Kidney glomerular epithelial cell (primary cell): ENCODE measurements around the gene REEP6.
A peak's percentile ranks its signal among the peaks of the same experiment; 100 is the strongest.
"Not testable (repeated sequence)": the region's sequence is repeated elsewhere in the genome, so short reads cannot be mapped to it uniquely, and the experiment has no call there.

Source experiments
- DNase-seq: peaks from one replicate; lab custom pipeline; 2025; lab: John Stamatoyannopoulos, UW

The REEP6 gene

DNA sequence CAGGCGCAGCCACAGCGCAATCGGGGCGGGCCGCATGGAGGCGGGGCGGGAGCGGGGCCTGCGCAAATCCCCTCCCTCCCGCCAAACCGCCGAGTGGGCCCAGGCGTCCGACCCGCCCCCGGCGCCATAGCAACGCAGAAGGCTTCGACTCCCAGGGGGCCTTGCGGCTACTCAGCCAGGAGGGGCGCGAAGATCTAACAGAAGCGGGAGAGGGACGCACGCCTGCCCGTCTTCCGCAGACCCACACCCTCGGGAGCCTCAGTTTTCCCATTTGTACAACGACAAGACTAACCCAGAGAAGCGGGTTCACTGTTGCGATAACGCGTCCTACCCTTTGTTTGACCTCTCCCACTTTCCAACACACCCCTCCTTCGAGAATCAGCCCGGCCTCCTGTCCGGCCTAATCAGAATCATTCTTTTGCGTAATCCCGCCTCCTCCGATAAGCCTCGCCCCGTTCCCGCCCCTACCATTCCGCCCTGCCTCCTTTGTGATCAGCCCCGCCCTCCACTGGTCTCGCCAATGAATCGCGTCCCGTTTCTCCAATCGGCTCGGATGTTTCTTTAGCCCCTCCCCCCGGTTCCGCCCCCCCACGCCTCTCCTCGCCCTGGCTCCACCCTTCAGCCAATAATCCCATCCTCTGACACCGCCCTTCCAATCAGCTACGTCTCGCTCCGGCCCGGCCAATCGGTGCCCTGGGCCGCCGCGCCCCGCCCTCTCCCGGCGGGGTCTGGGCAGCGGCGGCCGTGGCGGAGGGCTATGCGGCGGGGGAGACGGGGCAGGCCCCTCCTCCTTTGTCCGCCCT, 469 bp upstream of the REEP6 start, which contains the start of gene PCSK4:
PCSK4 (minus strand) TSS at position 40 of the 803 bp plus-strand sequence; CDS start at position 36, 4 bp downstream.
- peak; percentile 98 for DNase-seq

- DNase-seq: no peak
These were observed 829 bp downstream of the REEP6 start for GRCh38 chr19:1491849-1492170.

GRCh38 chr19:1492474-1493006, 1.6 kb downstream of the REEP6 start:
- DNase-seq: no peak

DNA sequence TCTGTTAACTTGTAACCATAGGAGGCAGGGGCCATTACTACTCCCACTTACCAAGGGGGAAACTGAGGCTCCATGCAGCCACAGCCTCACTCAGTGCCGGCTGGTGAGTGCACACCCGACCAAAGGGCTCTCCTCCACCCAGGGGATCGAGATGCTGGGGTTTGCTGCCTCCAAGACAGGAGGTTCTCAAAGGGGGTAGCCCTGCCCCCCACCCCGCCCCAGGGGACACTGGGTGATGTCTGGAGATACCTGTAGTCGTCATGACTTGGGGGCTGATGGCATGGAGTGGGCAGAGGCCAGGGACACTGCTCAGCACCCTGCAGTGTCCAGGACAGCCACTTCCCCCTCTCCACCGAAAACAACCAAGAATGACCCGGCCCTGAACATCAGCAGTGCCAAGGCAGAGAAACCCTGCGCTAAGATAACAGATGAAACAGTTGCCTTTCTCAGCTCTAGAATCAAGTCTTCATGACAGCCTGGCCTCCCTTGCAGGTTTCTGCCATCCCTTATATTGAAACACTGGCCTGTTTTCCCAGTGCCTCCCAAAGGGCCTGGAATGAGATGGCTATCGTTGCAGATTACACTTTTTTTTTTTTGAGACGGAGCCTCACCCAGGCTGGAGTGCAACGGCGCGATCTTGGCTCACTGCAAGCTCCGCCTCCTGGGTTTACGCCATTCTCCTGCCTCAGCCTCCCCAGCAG, 3.3 kb downstream of the REEP6 start:
- no peak for DNase-seq

DNA sequence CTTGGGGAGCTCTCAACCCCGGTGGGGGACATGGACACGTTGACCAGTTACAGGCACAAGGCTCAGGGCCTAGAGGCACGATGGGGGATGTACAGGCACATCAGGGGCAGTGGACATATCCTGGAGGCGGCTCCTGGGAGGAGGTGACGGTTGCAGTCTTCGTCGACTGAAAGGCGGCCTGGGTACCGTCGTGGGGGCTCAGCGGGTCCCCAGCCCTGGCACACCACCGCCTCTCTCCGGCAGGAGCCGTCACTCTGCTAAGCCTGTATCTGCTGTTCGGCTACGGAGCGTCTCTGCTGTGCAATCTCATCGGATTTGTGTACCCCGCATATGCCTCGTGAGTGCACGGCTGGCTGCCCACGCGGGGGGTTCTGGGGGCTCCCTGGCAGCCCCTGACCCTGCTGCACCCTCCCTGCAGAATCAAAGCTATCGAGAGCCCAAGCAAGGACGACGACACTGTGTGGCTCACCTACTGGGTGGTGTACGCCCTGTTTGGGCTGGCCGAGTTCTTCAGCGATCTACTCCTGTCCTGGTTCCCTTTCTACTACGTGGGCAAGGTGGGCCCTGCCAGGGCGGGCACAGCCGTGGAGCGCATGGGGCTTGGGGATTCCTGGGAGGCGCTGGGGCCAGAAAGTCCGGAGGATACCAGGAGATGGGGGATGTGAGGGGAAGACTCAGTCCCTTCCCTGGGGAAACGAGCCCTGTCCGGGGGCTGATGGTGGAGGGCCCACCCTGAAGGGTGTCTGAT, 4.2 kb downstream of the REEP6 start:
- DNase-seq: no peak

DNA sequence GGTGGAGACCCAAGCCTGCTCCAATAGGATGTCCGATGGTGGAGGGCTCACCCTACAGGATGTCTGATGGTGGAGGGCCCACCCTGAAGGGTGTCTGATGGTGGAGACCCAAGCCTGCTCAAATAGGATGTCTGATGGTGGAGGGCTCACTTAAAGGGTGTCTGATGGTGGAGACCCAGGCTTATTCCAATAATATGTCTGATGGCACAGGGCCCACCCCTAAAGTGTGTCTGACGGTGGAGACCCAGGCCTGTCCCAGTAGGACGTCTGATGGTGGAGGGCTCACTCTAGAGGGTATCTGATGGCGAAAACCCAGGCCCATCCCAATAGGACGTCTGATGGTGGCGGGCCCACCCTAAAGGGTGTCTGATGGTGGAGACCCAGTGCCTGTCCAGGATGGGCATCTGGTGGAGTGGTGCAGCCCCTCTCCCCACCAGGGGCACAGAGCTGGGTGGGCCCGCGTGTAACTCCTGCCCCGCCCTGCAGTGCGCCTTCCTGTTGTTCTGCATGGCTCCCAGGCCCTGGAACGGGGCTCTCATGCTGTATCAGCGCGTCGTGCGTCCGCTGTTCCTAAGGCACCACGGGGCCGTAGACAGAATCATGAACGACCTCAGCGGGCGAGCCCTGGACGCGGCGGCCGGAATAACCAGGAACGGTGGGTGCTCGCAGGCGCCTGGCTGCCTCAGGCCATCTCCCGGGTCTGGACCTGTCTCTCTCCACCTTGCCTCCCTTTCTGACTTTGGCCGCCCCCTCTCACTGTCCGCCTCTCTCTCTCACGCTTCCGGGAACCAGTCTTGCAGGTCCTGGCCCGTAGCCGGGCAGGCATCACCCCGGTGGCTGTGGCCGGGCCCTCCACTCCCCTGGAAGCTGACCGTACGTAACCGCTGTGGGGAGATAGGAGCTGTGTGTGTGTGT, 5.1 kb downstream of the REEP6 start:
- no peak for DNase-seq

DNA sequence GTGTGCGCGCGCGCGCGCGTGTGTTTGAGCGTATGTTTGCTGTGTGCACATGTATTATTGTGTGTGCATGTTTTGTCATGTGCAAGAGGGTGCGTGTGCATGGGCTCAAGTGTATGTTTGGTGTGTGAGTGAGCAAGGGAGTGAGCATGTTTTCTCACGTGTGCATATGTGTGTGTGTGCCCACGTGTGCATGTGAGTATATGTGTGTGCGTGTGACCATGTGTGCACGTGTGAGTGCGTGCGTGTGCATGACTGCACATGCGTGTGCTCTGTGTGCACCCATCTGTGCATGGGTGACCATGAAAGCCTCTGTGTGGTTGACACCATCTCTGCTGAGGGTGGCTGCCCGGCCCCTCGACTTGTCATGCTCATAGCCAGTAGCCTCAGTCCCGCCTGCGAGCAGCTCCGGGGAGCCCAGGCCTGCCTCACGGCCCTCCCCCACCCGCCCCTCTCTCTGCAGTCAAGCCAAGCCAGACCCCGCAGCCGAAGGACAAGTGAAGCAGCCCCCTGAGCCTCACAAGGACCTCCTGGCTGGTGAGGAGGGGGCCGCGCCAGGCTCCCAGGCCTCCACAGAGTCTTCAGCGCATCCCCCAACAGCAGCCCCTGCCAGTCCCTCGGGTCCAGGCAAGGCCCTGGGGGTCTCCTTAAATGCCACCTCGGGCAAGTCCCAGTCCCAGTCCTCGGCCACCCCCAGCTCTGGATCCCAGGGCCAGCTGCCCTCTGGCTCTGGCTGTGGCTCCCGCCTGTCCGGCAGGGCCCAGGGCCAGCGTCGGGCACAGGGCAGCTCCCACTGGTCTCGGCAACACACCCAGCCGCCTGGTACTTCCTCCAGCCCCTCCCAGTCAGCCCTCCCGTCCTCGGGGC, 6.0 kb downstream of the REEP6 start:
- no peak for DNase-seq

DNA sequence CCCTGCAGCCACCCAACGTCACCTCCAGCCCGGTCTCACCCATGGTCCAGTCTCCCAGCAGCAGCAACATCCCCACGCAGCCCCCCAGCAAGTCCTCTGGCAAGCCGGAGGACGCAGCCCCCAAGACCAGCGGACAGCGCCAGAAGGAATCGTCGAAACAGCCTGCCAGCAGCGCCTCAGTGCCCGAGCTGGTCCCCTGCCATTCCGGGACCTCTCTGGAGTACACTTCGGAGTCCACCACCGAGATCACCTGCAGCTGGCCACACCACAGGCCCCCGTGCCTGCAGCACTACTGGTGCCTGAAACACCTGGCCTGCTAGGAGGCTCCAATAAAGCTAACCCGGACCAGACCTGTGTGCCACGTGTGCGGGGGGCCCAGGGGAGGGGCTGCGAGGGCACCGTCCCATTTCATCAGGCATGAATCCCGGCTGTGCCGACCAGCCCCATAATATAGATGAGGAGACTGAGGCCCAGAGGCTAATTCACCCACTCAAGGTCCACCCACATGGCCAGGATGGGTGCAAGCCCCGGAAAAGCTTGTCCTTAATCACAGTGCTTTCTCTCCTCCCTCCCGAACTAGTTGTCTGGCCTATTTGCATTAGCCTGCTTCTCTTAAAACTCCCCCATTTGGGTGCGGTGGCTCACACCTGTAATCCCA, 6.7 kb downstream of the REEP6 start:
- no peak for DNase-seq

DNA sequence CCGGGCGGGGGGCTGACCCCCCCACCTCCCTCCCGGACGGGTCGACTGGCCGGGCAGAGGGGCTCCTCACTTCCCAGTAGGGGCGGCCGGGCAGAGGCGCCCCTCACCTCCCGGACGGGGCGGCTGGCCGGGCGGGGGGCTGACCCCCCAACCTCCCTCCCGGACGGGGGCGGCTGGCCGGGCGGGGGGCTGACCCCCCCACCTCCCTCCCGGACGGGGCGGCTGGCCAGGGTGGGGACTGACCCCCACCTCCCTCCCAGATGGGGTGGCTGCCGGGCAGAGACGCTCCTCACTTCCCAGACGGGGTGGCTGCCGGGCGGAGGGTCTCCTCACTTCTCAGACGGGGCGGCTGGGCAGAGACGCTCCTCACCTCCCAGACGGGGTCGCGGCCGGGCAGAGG, 8.2 kb downstream of the REEP6 start:
- DNase-seq: not testable (repeated sequence)

GRCh38 chr19:1501200-1501595, 10.2 kb downstream of the REEP6 start:
- DNase-seq: no peak

DNA sequence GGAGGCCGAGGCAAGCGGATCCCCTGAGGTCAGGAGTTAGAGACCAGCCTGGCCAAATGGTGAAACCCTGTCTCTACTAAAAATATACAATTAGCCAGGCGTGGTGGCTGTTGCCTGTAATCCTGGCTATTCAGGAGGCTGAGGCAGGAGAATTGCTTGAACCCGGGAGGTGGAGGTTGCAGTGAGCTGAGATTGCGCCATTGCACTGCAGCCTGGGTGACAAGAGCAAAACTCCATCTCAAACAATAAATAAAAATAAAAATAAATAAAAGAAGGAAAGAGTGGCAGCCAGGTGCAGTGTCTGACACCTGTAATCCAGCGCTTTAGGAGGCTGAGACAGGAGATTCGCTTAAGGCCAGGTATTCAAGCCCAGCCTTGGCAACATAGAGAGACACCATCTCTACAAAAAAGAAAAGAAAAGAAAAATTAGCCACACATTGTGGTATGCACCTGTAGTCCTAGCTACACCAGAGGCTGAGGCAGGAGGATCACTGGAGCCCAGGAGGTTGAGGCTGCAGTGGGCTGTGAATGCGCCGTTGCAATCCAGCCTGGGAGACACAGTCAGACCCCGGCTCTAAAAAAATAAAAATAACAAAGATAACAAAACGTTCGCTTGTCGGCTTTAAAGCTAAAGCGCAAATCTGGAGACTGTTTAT, 11.6 kb downstream of the REEP6 start:
- no peak for DNase-seq

DNA sequence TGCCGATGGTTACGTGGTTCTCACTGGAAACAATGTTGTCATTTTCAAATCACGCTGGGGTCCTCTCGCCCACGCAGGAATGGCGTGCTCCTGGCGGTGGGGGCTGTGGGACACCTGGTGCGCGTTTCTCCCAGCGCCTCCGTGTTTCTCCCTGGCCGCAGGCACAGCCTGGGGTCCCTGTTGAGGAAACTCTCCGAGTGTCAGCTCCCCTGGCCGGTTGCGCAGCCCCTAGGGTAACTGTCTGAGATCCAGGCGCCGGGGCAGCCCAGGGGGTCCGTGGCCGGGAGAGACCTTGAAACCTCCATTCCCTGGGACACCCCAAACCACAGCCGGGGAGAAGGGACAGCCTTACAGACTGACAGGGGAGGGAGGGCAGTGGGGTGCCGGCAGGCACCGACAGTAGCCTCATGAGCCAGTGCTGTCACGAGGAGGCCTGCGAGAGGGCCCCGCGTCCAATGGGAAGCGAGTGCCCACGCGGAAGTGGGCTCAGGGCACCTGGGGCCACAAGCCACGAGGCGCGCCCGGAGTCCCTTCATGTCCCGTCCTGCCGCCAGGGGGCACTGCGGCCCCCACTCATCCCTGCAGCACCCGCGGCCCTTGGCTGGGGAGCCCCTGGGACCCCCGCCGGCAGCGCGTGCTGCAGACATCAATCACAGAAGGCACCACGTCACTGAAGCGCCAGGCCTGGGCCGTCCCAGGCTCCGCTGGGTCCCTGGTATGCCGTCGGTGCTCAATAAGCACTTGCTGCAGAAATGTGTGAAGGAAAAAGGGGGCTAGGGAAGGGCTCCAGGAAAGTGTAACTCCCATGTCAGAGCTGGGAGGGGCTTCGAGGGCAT, 12.3 kb downstream of the REEP6 start:
- no peak for DNase-seq

- no peak for DNase-seq
These were observed 13.2 kb downstream of the REEP6 start for GRCh38 chr19:1503925-1504773.

DNA sequence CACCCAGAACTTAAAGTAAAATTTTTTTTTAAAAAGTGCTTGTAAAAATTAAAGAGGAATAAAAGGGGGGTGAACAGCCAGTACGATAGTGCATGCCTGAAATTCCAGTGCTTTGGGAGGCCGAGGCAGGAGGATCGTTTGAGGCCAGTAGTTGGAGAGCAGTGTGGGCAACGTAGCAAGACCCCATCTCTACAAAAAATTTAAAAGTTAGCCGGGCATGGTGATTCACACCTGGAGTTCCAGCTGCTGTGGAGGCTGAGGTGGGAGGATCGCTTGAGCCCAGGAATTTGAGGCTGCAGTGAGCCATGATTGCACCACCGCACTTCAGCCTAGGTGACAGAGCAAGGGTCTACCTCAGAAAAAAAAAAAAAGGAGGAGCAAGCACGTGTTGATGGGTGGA, 14.0 kb downstream of the REEP6 start:
- no peak for DNase-seq

DNA sequence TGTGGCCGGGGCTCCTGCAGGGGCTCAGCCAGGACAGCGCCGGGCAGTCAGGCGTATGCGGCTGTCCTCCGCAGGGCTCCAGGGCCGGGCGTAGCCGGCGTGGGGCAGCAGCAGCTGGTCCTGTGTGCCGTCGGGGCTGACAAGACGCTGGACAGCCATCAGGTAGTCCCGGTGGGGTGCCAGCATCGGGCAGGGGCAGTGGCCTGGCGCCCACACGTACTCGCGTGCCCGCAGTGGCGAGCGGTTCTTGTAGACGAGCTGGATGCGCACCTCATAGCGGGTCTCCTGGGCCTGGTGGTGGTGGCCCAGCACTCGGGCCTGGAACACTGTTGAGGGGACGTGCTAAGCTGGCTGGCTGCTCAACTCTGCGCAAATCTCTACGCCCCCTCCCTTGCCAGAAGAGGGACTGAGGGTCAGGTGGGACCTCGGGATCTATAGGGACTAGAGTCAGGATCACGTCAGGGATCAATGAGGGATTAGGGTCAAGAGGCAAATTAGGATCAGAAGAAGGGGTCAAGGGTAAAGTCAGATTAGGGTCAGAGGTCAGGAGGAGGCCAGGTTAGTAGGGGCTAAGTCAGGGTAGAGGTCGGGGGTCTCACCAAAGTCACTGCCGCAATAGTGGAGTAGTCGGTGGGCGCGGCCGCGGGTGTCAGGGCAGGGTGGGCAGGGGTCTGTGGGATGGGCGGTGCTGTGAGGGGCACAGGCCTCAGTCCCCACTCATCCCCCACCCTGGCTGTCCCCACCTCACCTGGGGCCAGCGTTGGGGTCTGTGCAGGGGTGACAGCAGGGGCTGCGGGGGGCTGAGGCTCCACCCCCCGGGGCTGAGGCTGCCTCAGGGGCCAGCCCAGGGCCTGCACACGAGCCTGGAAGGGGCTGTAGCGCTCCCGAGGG, 15.3 kb downstream of the REEP6 start:
- no peak for DNase-seq

DNA sequence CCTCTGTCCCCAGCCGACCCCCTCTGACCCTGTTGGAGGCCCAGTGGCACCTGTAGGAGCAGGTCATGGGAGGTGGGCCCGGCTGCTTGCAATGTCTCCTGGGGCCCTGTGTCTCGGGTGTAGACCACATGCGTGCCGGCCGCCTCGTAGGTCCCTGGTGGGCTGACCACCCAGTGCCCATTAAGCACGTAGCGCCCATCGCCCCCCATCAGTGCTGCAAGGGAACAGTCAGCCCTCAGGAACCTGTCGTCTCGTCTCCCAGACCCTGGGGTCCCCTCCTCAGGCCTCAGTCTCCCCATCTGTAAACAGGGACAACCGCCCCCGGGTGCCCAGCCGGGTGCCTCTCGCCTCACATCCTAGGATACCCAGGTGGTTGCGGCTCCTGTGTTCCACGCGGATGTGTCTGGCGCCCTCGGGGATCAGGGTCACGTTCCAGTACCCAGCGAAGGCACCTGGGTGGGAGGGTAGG, 16.2 kb downstream of the REEP6 start:
- DNase-seq: no peak
